Heart right ventricle (tissue), 16 donors: ENCODE measurements around the gene FAXDC2. TPM values are rescaled to one million over a fixed set of nuclear protein-coding genes. Genes with fewer than 3 reads are reported as not detected.
A peak's percentile ranks its signal among the peaks of the same experiment; 100 is the strongest.

ENCODE experiments used
- ATAC-seq, 8 donors: fragments of 200-7000 bp; cut with Tn5 transposase; one replicate each; pipeline ENCODE4 v1.9.1; 2020; ENCODE audit warnings: mild to moderate bottlenecking in 8 of 8, moderate library complexity in 8 of 8, moderate number of reproducible peaks in 1 of 8
- DNase-seq, 2 donors: peaks; one replicate each; pipeline ENCODE4 v3.0.0-alpha.2; 2020
- H3K27ac ChIP-seq, 10 donors: fragments of 200-600 bp; sonication (generic) in 2 of 10; one replicate each; pipeline versions ENCODE4 v1.5.0 to v1.8.0; 2020 to 2022; ENCODE audit warnings: mild to moderate bottlenecking in 3 of 10
- H3K27me3 ChIP-seq, 7 donors: fragments of 200-600 bp; one replicate each; pipeline ENCODE4 v1.8.0; 2021 to 2022; ENCODE audit warnings: mild to moderate bottlenecking in 2 of 7
- H3K36me3 ChIP-seq, 9 donors: fragments of 200-600 bp; sonication (generic) in 1 of 9; one replicate each; pipeline versions ENCODE4 v1.5.0 to v1.8.0; 2020 to 2022; ENCODE audit warnings: mild to moderate bottlenecking in 2 of 9
- H3K4me1 ChIP-seq, 9 donors: fragments of 200-600 bp; sonication (generic) in 1 of 9; one replicate each; pipeline versions ENCODE4 v1.5.0 to v1.8.0; 2020 to 2022; ENCODE audit warnings: mild to moderate bottlenecking in 4 of 9
- H3K4me3 ChIP-seq, 10 donors: fragments of 200-600 bp; sonication (generic) in 2 of 10; one replicate each; pipeline versions ENCODE4 v1.5.0 to v1.8.0; 2020 to 2022; ENCODE audit warnings: mild to moderate bottlenecking in 7 of 10, moderate library complexity in 2 of 10
- H3K9me3 ChIP-seq, 11 donors: fragments of 200-600 bp in 10 of 11; sonication (generic) in 2 of 11; one replicate each; pipeline versions ENCODE4 v1.5.0 to v1.8.0; 2013 to 2022; ENCODE audit warnings: mild to moderate bottlenecking in 2 of 11, control low read depth in 1 of 11, moderate library complexity in 1 of 11
- WGBS, 2 donors: extraction: QIAGEN DNeasy Blood & Tissue Kit; methylation state at CpG; one replicate each; pipeline ENCODE4 v1.1.7; 2013; ENCODE audit warnings: inconsistent platforms in 1 of 2; 5-methylcytosine and 5-hydroxymethylcytosine counted together
- intact Hi-C, 10 donors: fragments of 100-400 bp; cut with DNase I; formaldehyde crosslinking; loops; one replicate each; pipeline versions ENCODE4 v1.11.1 to v1.14.2; 2022
- polyA plus RNA-seq, 2 donors: library from polyadenylated mRNA; stranded (reverse); fragments of 200-250 nt; gene quantifications; one replicate each; pipeline ENCODE4 v1.2.3, GENCODE V29; 2013
- total RNA-seq, 10 donors: library from RNA; stranded (reverse); fragmentation: NEBNext Ultra II Directional in 3 of 10; extraction: Animal tissue kit (Norgen Biotek cat#: 25700) in 3 of 10; gene quantifications; one replicate each; pipeline versions ENCODE4 v1.2.1 to v1.2.4, GENCODE V29; 2021 to 2023
- TF ChIP-seq, protein P1 (sequence below), 9 donors: fragments of 200-600 bp; sonication (generic) in 2 of 9; IDR thresholded peaks; one replicate each; pipeline versions ENCODE4 v1.5.0 to v1.8.0; 2021 to 2022; ENCODE audit warnings: antibody characterized with exemption in 9 of 9, mild to moderate bottlenecking in 5 of 9, moderate library complexity in 1 of 9
- donor health status: Arrhythmogenic right ventricular cardiomyopathy.
- donor health status: ischemic (EF 13 %, LVEDD 7.1; RV severe dilation, severe dysfunction).
- donor health status: healthy with polysubstance abuse.
- donor health status: DM: no; HTN: yes; CAD: no.
- donor health status: DM: no; HTN: no; CAD: no.
- donor health status: ischemic (EF 25% LVEDD 6.9; RV normal size, moderate dysfunction).
- donor health status: ischemic (EF 25% LVEDD 5.7; RV mildly dilated, moderate dysfunction).
- donor health status: healthy.
- donor health status: DM: yes; HTN: yes; CAD: no.
- donor health status: Ischemic cardiomyopathy.
- donor health status: ischemic (EF 35%, LVEDD 5.7; RV mildly dilated, moderate dysfunction).
- donor health status: nonischemic (EF 11% LVEDD 7.7; RV severe dilation, severe dysfunction).
- donor health status: DM: yes; HTN: yes; CAD: no.
- donor health status: PGD.
- donor health status: ischemic (EF 29% LVEDD 5.4; RV normal size, mild dysfunction).
- donor health status: nonischemic (EF 23%, LVEDD 6.1; RV moderate dilation, normal function).

FAXDC2 gene
- total and polyA plus RNA-seq, 12 donors: 4.8 to 31.5 (median 20.9) TPM

DNA sequence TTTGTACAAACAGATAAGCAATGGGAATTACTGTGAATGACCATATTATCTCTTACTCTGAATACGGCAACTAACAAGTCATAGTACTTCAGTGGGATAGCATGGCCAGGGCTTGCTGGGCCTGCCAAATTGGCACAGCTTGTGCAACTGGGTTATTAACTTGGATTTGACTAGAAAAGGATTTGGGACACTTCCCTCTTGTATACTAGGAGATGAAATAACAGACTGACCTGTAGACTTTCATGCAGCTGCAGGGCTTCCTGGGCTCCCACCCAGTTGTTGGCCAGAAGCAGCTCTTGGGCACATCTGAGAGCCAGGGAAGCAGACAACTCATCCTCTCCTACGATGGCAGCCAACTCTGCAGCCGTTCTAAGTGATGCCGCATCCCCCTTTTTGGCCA lies 47.8 kb upstream of the FAXDC2 start:
- DNase-seq (no peak), ATAC-seq (peak in 2 of 8 donors; percentile 37 to 47)
- no peak overlapping the region for H3K27ac ChIP-seq
- TF ChIP-seq, protein P1, sequence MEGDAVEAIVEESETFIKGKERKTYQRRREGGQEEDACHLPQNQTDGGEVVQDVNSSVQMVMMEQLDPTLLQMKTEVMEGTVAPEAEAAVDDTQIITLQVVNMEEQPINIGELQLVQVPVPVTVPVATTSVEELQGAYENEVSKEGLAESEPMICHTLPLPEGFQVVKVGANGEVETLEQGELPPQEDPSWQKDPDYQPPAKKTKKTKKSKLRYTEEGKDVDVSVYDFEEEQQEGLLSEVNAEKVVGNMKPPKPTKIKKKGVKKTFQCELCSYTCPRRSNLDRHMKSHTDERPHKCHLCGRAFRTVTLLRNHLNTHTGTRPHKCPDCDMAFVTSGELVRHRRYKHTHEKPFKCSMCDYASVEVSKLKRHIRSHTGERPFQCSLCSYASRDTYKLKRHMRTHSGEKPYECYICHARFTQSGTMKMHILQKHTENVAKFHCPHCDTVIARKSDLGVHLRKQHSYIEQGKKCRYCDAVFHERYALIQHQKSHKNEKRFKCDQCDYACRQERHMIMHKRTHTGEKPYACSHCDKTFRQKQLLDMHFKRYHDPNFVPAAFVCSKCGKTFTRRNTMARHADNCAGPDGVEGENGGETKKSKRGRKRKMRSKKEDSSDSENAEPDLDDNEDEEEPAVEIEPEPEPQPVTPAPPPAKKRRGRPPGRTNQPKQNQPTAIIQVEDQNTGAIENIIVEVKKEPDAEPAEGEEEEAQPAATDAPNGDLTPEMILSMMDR (IDR thresholded peaks at IDR 0.05): no peak
- no peaks in the 10 kb centered on the region for H3K4me1 ChIP-seq
- WGBS, 2 donors: 84 to 88% methylated on average over 4 of the region's 4 CpGs
- H3K9me3 ChIP-seq: no peaks in the 10 kb centered on the region
- no peak overlapping the region for H3K4me3 ChIP-seq
- peaks cover 0 to 100% (median 63%) of the 10 kb centered on the region in 9 donors for H3K36me3 ChIP-seq
- intact Hi-C loops: no loop called here
- no peaks in the 10 kb centered on the region for H3K27me3 ChIP-seq

DNA sequence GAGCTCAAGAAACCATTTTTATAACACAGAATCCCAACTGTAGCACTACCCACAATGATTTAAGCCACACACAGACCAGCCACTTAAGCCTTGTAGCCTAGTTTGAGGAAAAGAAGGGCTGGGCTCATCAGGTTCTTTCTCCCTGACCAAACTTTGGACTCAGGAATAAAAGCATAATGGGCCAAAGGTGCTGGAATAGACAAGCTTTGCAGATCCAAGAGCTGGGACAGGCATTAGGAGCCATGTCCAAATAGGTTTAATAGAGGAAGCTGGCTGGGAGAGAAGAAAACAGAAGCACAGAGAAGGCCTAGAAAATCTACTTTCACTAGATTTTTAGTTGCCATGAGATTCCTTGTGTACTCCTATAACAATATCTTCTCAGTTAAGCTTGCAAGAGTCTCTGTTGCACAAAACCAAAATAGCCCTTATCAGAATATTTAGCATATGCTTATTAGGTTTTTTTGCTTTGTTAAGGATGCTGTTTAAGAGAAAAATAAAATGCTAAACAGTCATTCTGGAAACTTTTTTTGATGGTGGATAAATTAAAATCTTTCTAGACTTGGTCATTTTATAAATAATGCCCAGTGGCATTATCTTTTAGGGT lies 46.3 kb upstream of the FAXDC2 start:
- peaks cover 0 to 100% (median 59%) of the 10 kb centered on the region in 9 donors for H3K36me3 ChIP-seq
- H3K4me1 ChIP-seq: no peaks in the 10 kb centered on the region
- no peak overlapping the region for H3K4me3 ChIP-seq
- intact Hi-C loops: no loop called here
- TF ChIP-seq, protein P1 (IDR thresholded peaks at IDR 0.05): no peak
- H3K9me3 ChIP-seq: no peaks in the 10 kb centered on the region
- H3K27me3 ChIP-seq: no peaks in the 10 kb centered on the region
- H3K27ac ChIP-seq: no peak overlapping the region
- ATAC-seq (no peak), DNase-seq (no peak)

DNA sequence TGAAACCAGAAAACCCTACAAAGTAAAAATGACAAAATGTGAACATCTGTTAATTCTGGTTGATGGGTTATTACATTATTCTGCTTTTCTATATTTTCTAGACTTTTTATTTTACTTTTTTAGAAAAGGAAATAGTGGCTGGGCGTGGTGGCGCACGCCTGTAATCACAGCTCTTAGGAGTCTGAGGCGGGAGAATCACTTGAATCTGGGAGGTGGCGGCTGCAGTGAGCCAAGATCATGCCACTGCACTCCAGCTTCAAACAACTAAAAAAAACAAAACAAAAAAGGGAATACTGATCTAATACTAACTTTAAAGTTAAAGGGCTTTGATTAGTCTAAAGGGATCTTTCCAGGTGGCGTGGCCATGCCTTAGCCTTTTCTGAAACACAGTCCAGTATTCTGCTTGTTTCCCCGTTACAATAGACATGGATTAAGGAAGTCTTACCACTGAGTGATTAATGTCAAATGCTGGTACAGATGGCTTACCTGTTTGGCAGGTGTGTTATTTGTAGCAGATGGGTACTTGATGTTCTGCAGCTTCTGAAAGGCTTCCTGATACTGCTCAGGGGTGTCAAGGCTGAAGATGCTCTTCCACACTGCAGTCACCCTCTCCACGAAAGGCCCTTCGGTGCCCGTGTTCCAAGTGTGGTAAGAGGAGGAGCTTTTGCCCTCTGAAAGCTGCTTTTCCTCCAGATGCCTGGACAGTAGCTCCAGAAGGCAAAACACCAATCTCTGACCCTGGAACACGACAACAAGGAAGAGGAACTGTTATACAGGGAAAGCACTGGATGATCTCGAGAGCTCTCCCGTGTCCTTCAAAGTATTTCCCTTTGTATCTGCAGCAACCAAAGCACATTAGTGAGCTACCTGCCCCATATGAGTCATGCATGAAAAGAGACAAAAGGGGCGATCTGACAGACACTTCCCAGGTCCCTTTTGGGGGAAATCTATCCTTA lies 45.5 kb upstream of the FAXDC2 start:
- H3K27me3 ChIP-seq: no peaks in the 10 kb centered on the region
- no peaks in the 10 kb centered on the region for H3K9me3 ChIP-seq
- WGBS, 2 donors: 91% methylated on average over 14 of the region's 14 CpGs
- intact Hi-C loops: no loop called here
- no peaks in the 10 kb centered on the region for H3K4me1 ChIP-seq
- peaks cover 0 to 100% (median 63%) of the 10 kb centered on the region in 9 donors for H3K36me3 ChIP-seq
- H3K4me3 ChIP-seq: no peak overlapping the region
- DNase-seq (no peak), ATAC-seq (no peak)
- TF ChIP-seq, protein P1 (IDR thresholded peaks at IDR 0.05): no peak
- H3K27ac ChIP-seq: no peak overlapping the region

DNA sequence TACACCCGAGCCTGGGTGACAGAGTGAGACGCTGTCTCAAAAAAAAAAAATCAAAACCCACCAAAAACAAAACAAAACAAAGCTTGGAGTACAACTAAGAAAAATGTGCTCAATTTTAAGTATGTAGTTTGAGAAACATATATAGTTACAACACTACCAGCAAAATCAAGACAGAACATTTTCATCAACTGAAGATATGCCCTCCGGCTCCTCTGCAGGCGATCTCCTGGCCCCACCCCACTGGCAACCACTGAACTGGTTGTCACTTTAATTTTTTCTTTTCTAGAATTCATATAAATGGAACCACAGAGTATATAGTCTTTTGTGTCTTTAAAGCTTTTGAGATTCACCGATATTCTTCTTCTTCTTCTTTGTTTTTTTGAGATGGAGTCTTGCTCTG lies 43.0 kb upstream of the FAXDC2 start:
- Histone ChIP-seq H3K4me1 (no peaks in the 10 kb centered on the region), H3K9me3 (peaks cover 0 to 1% (median 0%) of the 10 kb centered on the region in 11 donors), H3K36me3 (peaks cover 3 to 100% (median 80%) of the 10 kb centered on the region in 9 donors), H3K4me3 (no peak overlapping the region), H3K27me3 (no peaks in the 10 kb centered on the region), H3K27ac (no peak overlapping the region)
- TF ChIP-seq, protein P1 (IDR thresholded peaks at IDR 0.05): no peak
- ATAC-seq (no peak), DNase-seq (no peak)
- 85 to 89% methylated on average over 5 of the region's 5 CpGs for WGBS, 2 donors
- intact Hi-C loops: loop anchor here in 1 of 10 donors (5.0 kb wide), 1 partner anchor 1886 kb away; no protein-coding TSS in a partner anchor
